Keratinocyte (primary cell): ENCODE data around the gene CASKIN2. TPM values are rescaled to one million over a fixed set of nuclear protein-coding genes. Genes with fewer than 3 reads are reported as not detected.

Experiments
- DNase-seq: peaks from one replicate; pipeline ENCODE4 v3.0.0-alpha.2; 2011; ENCODE audit warnings: low read depth, missing footprints, low spot score
- FAIRE-seq: peaks from 2 replicates; lab custom pipeline; 2011; peaks lifted over from hg19 to GRCh38; lab: Jason Lieb, UNC
- H2AFZ ChIP-seq: 2 replicates; pipeline ENCODE4 v1.6.0; 2012; ENCODE audit warnings: low read length, control low read depth, inconsistent platforms; ENCODE audit not compliant: control insufficient read depth
- H3K27ac ChIP-seq: 2 replicates; pipeline ENCODE4 v1.5.1; 2011; ENCODE audit warnings: low read length; ENCODE audit not compliant: control insufficient read depth, insufficient read depth
- H3K27me3 ChIP-seq: 3 replicates; pipeline ENCODE4 v1.6.0; 2011; ENCODE audit warnings: low read length; ENCODE audit not compliant: control insufficient read depth, insufficient read depth; ENCODE audit errors: extremely low read depth
- H3K36me3 ChIP-seq, 2 experiments: 2 replicates in 1 of 2; 3 replicates in 1 of 2; pipeline ENCODE4 v1.5.1; 2011; ENCODE audit warnings: low read length in 2 of 2, mild to moderate bottlenecking in 1 of 2; ENCODE audit not compliant: control insufficient read depth in 2 of 2, insufficient read depth in 2 of 2; ENCODE audit errors: extremely low read depth in 1 of 2
- H3K4me1 ChIP-seq: 3 replicates; pipeline ENCODE4 v1.5.1; 2011; ENCODE audit warnings: low read length; ENCODE audit not compliant: control insufficient read depth, insufficient read depth; ENCODE audit errors: extremely low read depth
- H3K4me2 ChIP-seq: 3 replicates; pipeline ENCODE4 v1.6.0; 2011; ENCODE audit warnings: low read depth, low read length; ENCODE audit not compliant: control insufficient read depth, insufficient read depth; ENCODE audit errors: extremely low read depth
- H3K4me3 ChIP-seq, 3 experiments: fragments of 200-600 bp in 1 of 3; sonication (generic) in 1 of 3; 2 replicates in 2 of 3; 3 replicates in 1 of 3; pipeline ENCODE4 v1.5.1; 2011 to 2016; ENCODE audit warnings: low read length in 3 of 3, mild to moderate bottlenecking in 3 of 3, control low read depth in 2 of 3, inconsistent platforms in 1 of 3, low read depth in 1 of 3, mixed read lengths in 1 of 3, mixed run types in 1 of 3, moderate library complexity in 1 of 3; ENCODE audit not compliant: control insufficient read depth in 2 of 3, insufficient read depth in 2 of 3; ENCODE audit errors: extremely low read depth in 1 of 3
- H3K79me2 ChIP-seq: 2 replicates; pipeline ENCODE4 v1.6.0; 2012; ENCODE audit warnings: low read length; ENCODE audit not compliant: control insufficient read depth, insufficient read depth
- H3K9ac ChIP-seq: 3 replicates; pipeline ENCODE4 v1.6.0; 2011; ENCODE audit warnings: low read length; ENCODE audit not compliant: control insufficient read depth, insufficient read depth; ENCODE audit errors: extremely low read depth
- H3K9me1 ChIP-seq: 3 replicates; pipeline ENCODE4 v1.6.0; 2011; ENCODE audit warnings: low read length; ENCODE audit not compliant: control insufficient read depth, insufficient read depth; ENCODE audit errors: extremely low read depth
- H3K9me3 ChIP-seq: 2 replicates; pipeline ENCODE4 v1.5.1; 2012; ENCODE audit warnings: low read depth, low read length; ENCODE audit not compliant: control insufficient read depth
- H4K20me1 ChIP-seq: 3 replicates; pipeline ENCODE4 v1.6.0; 2011; ENCODE audit warnings: low read length; ENCODE audit not compliant: control insufficient read depth, insufficient read depth; ENCODE audit errors: extremely low read depth
- CTCF ChIP-seq, 3 experiments: IDR thresholded peaks in 1 of 3; conservative IDR thresholded peaks in 1 of 3; optimal IDR thresholded peaks in 1 of 3; 2 replicates in 2 of 3; 3 replicates in 1 of 3; pipeline versions ENCODE3 to v1.5.1; 2011; ENCODE audit warnings: low read length in 3 of 3, mild to moderate bottlenecking in 3 of 3, moderate library complexity in 2 of 3, control low read depth in 1 of 3, inconsistent platforms in 1 of 3; ENCODE audit not compliant: insufficient read depth in 2 of 3; ENCODE audit errors: extremely low read depth in 1 of 3
- EZH2 ChIP-seq: IDR thresholded peaks from one replicate; pipeline ENCODE4 v1.6.1; 2012; ENCODE audit warnings: inconsistent platforms, mild to moderate bottlenecking, low read length, moderate library complexity
- dilution Hi-C: fragments of 300-500 bp; cut with MboI; formaldehyde crosslinking; loops from one replicate; pipeline ENCODE4 v1.7.0; 2020; ENCODE audit warnings: low sequenced_read_pairs; ENCODE audit not compliant: extremely low pct_ligation_motif_present
- polyA plus RNA-seq, 5 experiments: library from polyadenylated mRNA; depleted of rRNA in 3 of 5; stranded (reverse) in 3 of 5; stranded (forward) in 1 of 5; unstranded in 1 of 5; fragments of >200 nt; gene quantifications; 1 replicate in 1 of 5; 2 replicates in 3 of 5; 3 replicates in 1 of 5; pipeline versions ENCODE4 v1.2.1 to v1.2.3, GENCODE V29; 2011 to 2012; ENCODE audit warnings: missing spikeins in 2 of 5, low read depth in 1 of 5, low replicate concordance in 1 of 5

The CASKIN2 gene
- polyA plus RNA-seq, 1 donor (not counting 4 experiments of a cell fraction or from before 2014, with no cell fraction given) = 3.7 TPM

GRCh38 chr17:75551266-75551665, 35.9 kb upstream of the CASKIN2 start:
- H3K79me2 ChIP-seq = no peaks in the 10 kb centered on the region
- no peaks in the 10 kb centered on the region for H3K9me3 ChIP-seq
- H3K27ac ChIP-seq = no peak overlapping the region
- dilution Hi-C loops = no loop called here
- TF ChIP-seq EZH2 = no peak
- no peak for TF ChIP-seq CTCF (optimal IDR thresholded peaks at IDR 0.05 in 1 of 3, IDR thresholded peaks at IDR 0.05 in 1 of 3, conservative IDR thresholded peaks at IDR 0.05 in 1 of 3; ENCODE audit: extremely low read depth in 1 of 3, insufficient read depth in 2 of 3, low read length in 3 of 3)
- H3K27me3 ChIP-seq = no peaks in the 10 kb centered on the region
- DNase-seq = no peak
- no peaks in the 10 kb centered on the region for H3K9me1 ChIP-seq
- peaks cover 16% of the 10 kb centered on the region for H3K4me1 ChIP-seq
- H3K4me3 ChIP-seq = no peak overlapping the region
- H4K20me1 ChIP-seq = peaks cover under 1% of the 10 kb centered on the region
- no peak overlapping the region for H3K9ac ChIP-seq
- H2AFZ ChIP-seq = no peak overlapping the region
- no peaks in the 10 kb centered on the region for H3K36me3 ChIP-seq
- no peak for FAIRE-seq
- H3K4me2 ChIP-seq = no peak overlapping the region

GRCh38 chr17:75550139-75550465, 34.8 kb upstream of the CASKIN2 start:
- H3K4me3 ChIP-seq = no peak overlapping the region
- H3K79me2 ChIP-seq = no peaks in the 10 kb centered on the region
- H3K27ac ChIP-seq = no peak overlapping the region
- peak overlapping the region; percentile 43 for H2AFZ ChIP-seq
- no peak for DNase-seq
- no peak overlapping the region for H3K4me2 ChIP-seq
- no peak for FAIRE-seq
- no peak for TF ChIP-seq EZH2
- no peak for TF ChIP-seq CTCF (optimal IDR thresholded peaks at IDR 0.05 in 1 of 3, IDR thresholded peaks at IDR 0.05 in 1 of 3, conservative IDR thresholded peaks at IDR 0.05 in 1 of 3; ENCODE audit: extremely low read depth in 1 of 3, insufficient read depth in 2 of 3, low read length in 3 of 3)
- H3K9me3 ChIP-seq = no peaks in the 10 kb centered on the region
- H3K27me3 ChIP-seq = no peaks in the 10 kb centered on the region
- H3K36me3 ChIP-seq = peaks cover 0 to 2% of the 10 kb centered on the region in 2 experiments
- no peaks in the 10 kb centered on the region for H3K9me1 ChIP-seq
- H3K9ac ChIP-seq = peak overlapping the region; percentile 22
- H4K20me1 ChIP-seq = no peaks in the 10 kb centered on the region
- dilution Hi-C loops = no loop called here
- peaks cover 16% of the 10 kb centered on the region for H3K4me1 ChIP-seq
